ENCODE data around the gene PNPLA1.
"Not testable (repeated sequence)": the region's sequence is repeated elsewhere in the genome, so short reads cannot be mapped to it uniquely, and the experiment has no call there.

The PNPLA1 gene

DNA sequence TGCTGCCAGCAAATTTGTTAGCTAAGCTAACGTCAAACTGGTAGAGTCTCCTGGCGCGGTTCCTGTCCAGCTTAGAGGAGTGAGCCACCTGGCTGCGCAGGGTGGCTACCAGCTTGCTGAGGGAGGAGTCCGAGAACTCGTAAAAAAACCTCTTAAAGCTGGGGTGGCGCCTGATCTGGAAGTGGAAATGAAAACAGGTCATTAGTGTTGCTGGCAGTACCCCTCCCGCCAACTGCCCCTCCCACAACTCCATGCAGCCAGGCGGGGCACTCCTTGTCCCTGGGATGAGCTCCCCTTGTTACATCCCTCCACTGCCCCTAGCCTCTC lies 49.5 kb downstream of the PNPLA1 start:
- peak; percentile 68 to 86 for DNase-seq

GRCh38 chr6:36319821-36320220 lies 50.0 kb downstream of the PNPLA1 start:
- DNase-seq, result no peak

DNA sequence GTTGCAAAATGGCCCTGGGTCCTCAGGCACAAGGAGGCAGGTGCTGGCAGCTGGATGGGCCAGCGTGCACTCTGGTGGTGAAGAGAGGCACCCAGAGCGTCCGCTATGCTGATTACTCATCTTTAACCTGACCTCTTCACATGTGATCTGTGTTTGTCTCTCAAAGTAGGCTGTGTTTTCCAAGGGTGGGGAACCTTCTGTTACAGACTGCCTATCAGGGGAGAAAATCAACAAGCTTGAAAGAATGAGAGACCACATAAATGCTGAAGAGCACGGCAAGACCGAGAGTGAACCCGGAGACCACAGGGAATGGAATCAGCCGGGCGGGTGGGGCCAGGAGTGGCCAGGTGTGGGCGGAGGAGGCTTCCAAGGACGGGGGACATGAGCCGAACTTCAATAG lies 50.6 kb downstream of the PNPLA1 start:
- DNase-seq, result peak in 1 of 2 experiments; percentile 60

DNA sequence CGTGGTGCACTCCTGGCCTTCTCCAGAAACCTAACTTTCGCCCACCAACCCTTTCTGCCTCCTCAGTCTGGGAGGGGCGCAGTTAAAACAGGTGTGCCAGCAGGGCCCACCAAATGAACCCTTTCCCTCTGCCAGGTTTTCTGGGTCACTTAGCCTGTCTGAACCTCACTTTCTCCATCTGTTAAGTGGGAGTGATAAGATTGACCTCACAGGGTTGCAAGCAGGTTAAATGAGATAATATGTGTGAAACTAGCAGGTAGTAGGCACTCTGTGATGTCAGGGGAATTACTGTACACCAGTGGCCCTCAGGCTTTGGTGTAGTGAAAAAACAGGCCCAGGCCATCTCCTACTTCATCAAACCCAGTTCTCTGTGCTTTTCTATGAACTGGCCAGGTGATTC lies 52.7 kb downstream of the PNPLA1 start:
- no peak for DNase-seq

GRCh38 chr6:36323062-36323461 lies 53.2 kb downstream of the PNPLA1 start:
- peak in 1 of 2 experiments; percentile 21 for DNase-seq

DNA sequence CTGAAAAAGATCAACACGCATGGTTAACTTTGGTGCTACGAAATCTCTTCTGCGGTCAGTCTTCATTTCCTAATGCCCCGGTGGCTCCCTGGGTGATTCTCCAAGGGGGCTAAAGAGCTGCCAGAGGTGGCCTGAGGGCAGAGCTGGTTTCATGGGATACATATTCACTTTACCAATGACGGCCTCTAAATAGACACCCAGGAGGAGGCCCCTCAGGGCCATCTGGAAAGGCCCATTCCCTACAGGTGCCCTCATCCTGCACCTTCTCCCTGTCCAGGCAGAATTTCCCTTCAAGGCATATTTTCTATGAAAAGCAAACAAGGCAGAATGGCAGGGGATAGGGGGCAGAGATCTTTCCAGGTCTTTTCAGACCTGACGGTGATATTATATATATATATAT lies 54.3 kb downstream of the PNPLA1 start:
- DNase-seq, result no peak

DNA sequence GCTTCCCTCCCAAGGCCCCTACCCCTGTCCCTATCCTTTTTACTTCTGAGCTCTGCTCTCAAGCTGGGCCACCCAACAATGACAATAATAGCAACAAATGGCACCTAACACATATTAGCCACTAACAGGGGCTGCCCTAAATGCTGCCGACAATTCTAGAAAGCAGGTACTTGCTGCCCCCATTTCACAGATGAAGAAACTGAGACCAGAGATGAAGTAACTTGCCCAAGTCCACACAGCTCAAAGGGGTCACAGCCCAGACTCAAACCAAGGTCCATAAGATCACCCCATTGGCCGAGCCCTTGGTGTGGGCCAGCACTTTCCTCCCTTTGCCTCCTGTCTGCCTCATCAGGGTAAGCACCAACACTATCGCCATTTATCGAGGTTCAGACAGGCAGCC lies 54.9 kb downstream of the PNPLA1 start:
- DNase-seq, result no peak

DNA sequence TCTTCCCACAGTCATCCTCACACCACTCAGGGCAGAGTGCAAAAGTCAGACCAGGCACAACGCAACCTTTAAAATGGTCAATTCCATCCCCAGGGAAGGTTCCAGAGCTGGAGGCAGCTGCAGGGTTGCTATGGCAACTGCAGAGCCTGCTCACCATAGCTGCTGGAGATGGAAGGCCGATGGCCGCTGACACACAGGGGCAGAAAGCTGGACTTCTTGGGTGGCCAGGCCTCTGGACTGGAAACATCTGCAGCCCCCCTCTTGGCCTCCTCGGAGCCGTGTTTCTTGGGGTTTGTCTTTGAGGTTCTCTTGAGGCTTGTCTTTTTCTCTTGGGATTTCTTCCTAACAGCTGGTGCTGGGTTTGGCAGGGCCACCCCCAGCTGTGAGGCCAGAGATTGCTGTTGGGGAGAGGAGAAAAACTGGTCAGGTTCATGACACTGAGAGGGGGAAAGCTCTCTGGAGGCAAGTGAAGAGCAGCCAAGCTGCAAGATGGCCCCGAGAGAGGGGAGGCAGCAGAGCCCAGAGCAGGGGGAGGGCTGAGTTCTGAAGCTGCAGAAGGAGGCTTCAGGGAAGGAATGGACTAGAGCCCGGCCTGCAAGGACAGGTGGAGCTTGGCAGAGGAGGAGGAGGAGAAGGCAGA lies 56.6 kb downstream of the PNPLA1 start:
- DNase-seq, result no peak

DNA sequence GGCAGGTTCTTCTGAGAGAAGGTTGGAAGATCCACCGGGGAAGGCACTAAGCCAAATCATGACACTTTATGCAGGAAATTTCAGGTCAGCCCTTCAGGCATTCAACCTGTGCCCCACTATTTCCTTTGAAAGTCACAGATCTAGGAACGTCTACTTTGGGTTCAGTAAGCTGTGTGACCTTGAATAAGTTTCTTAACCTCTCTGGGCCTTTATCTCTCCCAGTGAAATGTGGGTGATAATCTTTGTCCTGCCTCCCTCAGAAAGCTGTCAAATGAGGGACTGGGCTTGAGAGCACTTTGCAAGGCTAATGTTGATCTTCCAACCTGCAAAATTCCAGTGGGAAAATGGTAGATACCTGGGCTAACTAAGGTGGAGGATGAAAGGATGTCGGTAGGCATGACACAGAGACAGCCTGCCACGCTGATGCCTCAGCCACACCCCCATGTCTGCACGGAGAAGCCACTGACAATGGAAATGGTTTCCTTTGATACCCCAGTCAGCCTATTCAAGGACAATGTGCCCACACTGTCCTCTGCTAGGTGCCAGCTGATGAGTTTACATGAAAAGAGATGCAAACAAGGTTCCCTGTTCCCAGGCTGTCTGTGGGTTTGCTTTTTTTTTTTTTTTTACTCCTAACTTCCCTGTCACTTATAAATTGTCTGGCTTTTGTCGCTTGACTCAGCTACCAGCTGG lies 57.5 kb downstream of the PNPLA1 start:
- no peak for DNase-seq

GRCh38 chr6:36327919-36328236 lies 58.0 kb downstream of the PNPLA1 start:
- no peak for DNase-seq

GRCh38 chr6:36328600-36328999 lies 58.7 kb downstream of the PNPLA1 start:
- DNase-seq, result no peak

- DNase-seq, result no peak
Observed at GRCh38 chr6:36329798-36330291, 60.0 kb downstream of the PNPLA1 start.

GRCh38 chr6:36330366-36330765 lies 60.5 kb downstream of the PNPLA1 start:
- DNase-seq, result no peak

DNA sequence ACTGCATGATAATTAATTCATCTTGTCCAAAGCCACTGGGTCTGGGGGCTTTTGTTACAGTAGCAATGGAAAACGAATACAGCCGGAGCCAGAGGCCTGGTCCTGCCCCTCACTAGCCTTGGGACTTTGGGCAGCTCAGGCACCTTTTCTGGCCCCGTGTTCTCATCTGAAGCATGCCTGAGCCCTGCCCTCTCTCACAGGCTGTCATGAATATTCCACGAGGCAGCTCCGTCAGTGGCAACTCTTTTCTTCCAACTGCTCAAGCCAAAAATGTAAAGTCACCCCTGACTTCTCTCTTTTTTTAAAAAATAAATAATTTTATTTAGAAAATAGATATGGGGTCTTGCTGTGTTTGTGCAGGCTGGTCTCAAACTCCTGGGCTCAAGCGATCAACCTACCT lies 61.5 kb downstream of the PNPLA1 start:
- no peak for DNase-seq

- DNase-seq, result no peak
Observed at GRCh38 chr6:36333171-36333895, 63.5 kb downstream of the PNPLA1 start.

DNA sequence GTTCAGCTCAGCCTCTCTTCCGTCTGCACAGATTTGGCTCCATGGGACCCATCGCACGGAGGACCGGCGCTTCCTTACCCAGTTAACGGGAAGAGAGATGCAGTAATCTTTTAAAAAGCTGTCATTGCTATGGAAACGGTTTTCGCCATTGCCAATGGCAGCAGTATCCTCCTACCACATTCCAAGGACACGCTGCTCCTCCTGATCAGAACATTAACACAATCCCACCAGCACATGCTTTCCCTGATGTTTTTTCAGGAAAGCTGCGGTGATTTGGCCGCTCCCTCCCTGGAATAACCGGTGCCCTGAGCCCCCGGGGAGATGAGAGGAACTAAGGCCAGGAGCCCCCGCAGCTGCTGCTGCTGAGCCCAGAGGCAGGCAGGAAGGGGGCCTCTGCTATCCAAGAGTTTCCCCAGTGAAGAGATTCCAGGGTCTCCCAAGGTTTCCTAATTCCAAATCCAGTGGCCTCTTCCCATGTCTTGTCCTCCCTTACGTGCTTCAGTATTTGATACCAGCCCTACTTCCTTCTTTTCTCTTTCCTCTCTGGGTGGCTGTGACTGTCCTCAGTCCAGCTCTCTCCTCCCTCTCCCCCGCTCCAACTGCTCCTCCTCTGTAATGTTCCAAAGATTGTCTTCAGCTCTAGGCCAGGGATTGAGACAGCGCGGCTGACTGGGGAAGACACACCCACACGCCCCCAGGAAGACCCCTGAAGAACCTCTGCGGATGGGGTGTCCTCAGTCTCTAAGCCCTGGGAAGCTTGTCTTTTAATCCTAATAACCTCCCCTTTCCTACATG lies 64.3 kb downstream of the PNPLA1 start:
- no peak for DNase-seq

- DNase-seq, result no peak
Observed at GRCh38 chr6:36334832-36335459, 65.1 kb downstream of the PNPLA1 start.

DNA sequence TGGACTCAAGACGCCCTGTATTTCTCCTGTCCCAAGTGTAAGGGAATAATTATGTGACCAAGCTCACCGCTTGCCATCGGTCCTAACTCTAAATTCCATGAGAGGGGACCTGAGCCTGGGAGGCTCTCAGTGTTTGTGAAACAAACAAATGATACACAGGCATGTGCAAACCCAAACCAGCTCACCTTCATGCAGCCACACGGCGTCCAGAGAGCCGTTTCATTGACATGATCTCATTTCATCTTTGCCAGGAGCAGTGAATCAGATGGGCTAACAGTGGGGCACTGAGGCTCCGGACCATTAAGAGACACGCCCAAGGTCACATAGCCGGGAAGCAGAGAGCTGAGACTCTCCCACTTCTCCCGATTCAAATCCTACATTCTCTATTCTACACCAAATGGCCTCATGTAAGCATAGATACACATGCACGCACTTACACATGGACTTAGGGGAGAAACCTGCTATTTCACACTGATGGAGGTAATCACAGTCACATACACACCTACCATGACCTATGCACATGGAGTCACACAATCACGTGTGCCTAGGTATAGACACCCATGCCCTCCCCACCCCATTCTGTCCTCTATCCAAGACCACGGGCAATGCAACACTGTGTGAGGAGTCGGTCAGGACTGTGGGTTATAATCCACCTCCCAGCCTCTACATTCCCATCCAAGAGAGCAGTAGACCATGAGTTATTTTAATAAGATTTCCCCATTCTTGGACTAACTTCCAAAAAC lies 65.8 kb downstream of the PNPLA1 start:
- no peak for DNase-seq

DNA sequence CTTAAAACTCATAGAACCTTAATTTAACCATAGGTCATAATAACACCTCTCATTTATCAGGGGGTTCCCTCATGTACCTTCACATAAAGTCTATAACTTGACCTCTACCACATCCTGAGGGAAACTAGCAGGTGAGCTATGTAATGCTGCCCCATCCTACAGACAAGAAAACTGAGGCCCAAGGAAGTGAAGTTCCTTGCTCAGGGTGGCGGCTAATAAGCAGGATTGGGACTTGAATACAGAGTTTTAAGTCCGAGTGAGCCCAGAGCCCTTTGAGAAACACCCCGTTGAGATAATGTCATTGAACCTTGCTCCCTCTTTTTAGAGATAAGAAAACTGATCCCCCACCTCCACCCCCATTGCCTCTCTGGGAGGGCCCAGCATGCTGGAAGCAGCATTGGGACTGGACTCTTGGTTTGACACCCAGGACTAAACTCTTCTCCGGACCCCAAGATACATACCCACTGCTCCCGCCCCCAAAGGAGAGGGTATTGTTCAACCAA lies 66.4 kb downstream of the PNPLA1 start:
- no peak for DNase-seq

- no peak for DNase-seq
Observed at GRCh38 chr6:36336779-36337241, 67.0 kb downstream of the PNPLA1 start, which contains the start of gene BNIP5. TSS of gene BNIP5 (minus strand) at chr6:36336888. CDS start at chr6:36330690, 6,198 bp downstream.

DNA sequence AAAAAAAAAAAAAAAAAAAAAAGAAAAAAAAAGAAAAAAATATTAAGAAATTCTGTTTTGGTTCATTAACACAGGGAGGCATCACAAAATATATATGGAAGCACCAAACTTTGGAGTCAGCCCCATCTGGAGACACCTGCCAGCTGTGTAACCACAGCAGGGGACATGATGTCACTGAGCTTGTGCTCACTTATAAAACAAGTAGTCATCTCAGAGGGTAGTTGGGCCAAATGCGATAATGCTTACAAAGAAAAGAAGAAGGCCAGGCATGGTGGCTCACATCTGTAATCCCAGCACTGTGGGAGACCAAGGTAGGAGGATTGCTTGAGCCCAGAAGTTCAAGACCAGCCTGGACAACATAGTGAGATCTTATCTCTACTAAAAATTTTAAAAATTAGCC lies 68.0 kb downstream of the PNPLA1 start:
- DNase-seq, result no peak

DNA sequence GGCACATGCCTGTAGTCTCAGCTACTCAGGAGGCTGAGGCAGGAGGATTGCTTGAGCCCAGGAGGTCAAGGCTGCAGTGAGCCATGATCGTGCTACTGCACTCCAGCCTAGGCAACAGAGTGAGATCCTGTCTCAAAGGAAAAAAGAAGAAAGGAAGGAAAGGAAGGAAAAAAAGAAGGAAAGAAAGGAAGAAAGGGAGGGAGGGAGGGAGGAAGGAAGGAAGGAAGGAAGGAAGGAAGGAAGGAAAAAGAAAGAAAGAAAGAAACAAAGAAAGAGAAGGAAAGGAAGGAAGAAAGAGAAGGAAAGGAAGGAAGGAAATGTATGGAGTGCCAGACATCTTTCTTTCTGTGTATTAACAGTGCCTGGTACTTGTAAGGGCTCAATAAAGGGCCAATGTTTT lies 68.4 kb downstream of the PNPLA1 start:
- DNase-seq, result not testable (repeated sequence)
